ENCODE results near the gene OR51V1. TPM values are rescaled to one million over a fixed set of nuclear protein-coding genes. Genes with fewer than 3 reads are reported as not detected.

The OR51V1 gene
- polyA plus RNA-seq, 1 donor = not detected

- no peaks in the 10 kb centered on the region for H3K27me3 ChIP-seq (ENCODE audit: control insufficient read depth, insufficient read depth, low read length)
- H3K4me1 ChIP-seq (ENCODE audit: control insufficient read depth, insufficient read depth, low read length) = no peaks in the 10 kb centered on the region
- no peaks in the 10 kb centered on the region for H3K9me3 ChIP-seq (ENCODE audit: control insufficient read depth, low read depth, low read length)
- no peak overlapping the region for H3K27ac ChIP-seq (ENCODE audit: low read length)
- no peak for DNase-seq
- no peak overlapping the region for H3K4me3 ChIP-seq (ENCODE audit: low read length)
- H3K36me3 ChIP-seq (ENCODE audit: control insufficient read depth, insufficient read depth, low read length) = no peaks in the 10 kb centered on the region
- no CpG with 5 or more reads among the region's 6 CpGs for WGBS (ENCODE audit: insufficient coverage, low lambda C conversion rate)
Measured at GRCh38 chr11:5223146-5223545, 22.7 kb upstream of the OR51V1 start.

- Histone ChIP-seq H3K27ac (ENCODE audit: low read length) (no peak overlapping the region), H3K9me3 (ENCODE audit: control insufficient read depth, low read depth, low read length) (no peaks in the 10 kb centered on the region), H3K4me3 (ENCODE audit: low read length) (no peak overlapping the region), H3K4me1 (ENCODE audit: control insufficient read depth, insufficient read depth, low read length) (no peaks in the 10 kb centered on the region), H3K36me3 (ENCODE audit: control insufficient read depth, insufficient read depth, low read length) (no peaks in the 10 kb centered on the region), H3K27me3 (ENCODE audit: control insufficient read depth, insufficient read depth, low read length) (no peaks in the 10 kb centered on the region)
- WGBS (ENCODE audit: insufficient coverage, low lambda C conversion rate) = 20% methylated on average over 1 of the region's 7 CpGs
- DNase-seq = no peak
Measured at GRCh38 chr11:5210376-5210885, 9.9 kb upstream of the OR51V1 start.

- WGBS (ENCODE audit: insufficient coverage, low lambda C conversion rate) = no CpG with 5 or more reads among the region's 1 CpG
- Histone ChIP-seq H3K4me3 (ENCODE audit: low read length) (no peak overlapping the region), H3K36me3 (ENCODE audit: control insufficient read depth, insufficient read depth, low read length) (no peaks in the 10 kb centered on the region), H3K4me1 (ENCODE audit: control insufficient read depth, insufficient read depth, low read length) (no peaks in the 10 kb centered on the region), H3K9me3 (ENCODE audit: control insufficient read depth, low read depth, low read length) (no peaks in the 10 kb centered on the region), H3K27me3 (ENCODE audit: control insufficient read depth, insufficient read depth, low read length) (no peaks in the 10 kb centered on the region), H3K27ac (ENCODE audit: low read length) (no peak overlapping the region)
- peak in 1 of 2 donors; percentile 3 for DNase-seq
Measured at GRCh38 chr11:5204787-5205186, 4.3 kb upstream of the OR51V1 start.

GRCh38 chr11:5203366-5203765 is 2.9 kb upstream of the OR51V1 start:
- H3K4me3 ChIP-seq (ENCODE audit: low read length) = no peak overlapping the region
- no peaks in the 10 kb centered on the region for H3K27me3 ChIP-seq (ENCODE audit: control insufficient read depth, insufficient read depth, low read length)
- no peak for DNase-seq
- H3K9me3 ChIP-seq (ENCODE audit: control insufficient read depth, low read depth, low read length) = no peaks in the 10 kb centered on the region
- WGBS (ENCODE audit: insufficient coverage, low lambda C conversion rate) = no CpG with 5 or more reads among the region's 2 CpGs
- H3K27ac ChIP-seq (ENCODE audit: low read length) = no peak overlapping the region
- H3K36me3 ChIP-seq (ENCODE audit: control insufficient read depth, insufficient read depth, low read length) = no peaks in the 10 kb centered on the region
- no peaks in the 10 kb centered on the region for H3K4me1 ChIP-seq (ENCODE audit: control insufficient read depth, insufficient read depth, low read length)

- Histone ChIP-seq H3K4me1 (ENCODE audit: control insufficient read depth, insufficient read depth, low read length) (no peaks in the 10 kb centered on the region), H3K27me3 (ENCODE audit: control insufficient read depth, insufficient read depth, low read length) (no peaks in the 10 kb centered on the region), H3K36me3 (ENCODE audit: control insufficient read depth, insufficient read depth, low read length) (no peaks in the 10 kb centered on the region)
Measured at GRCh38 chr11:5198285-5198684, 2.2 kb downstream of the OR51V1 start.

GRCh38 chr11:5197536-5197935 is 2.9 kb downstream of the OR51V1 start:
- no CpG with 5 or more reads among the region's 3 CpGs for WGBS (ENCODE audit: insufficient coverage, low lambda C conversion rate)
- H3K4me3 ChIP-seq (ENCODE audit: low read length) = no peak overlapping the region
- no peak for DNase-seq
- H3K4me1 ChIP-seq (ENCODE audit: control insufficient read depth, insufficient read depth, low read length) = no peaks in the 10 kb centered on the region
- H3K27ac ChIP-seq (ENCODE audit: low read length) = no peak overlapping the region
- no peaks in the 10 kb centered on the region for H3K27me3 ChIP-seq (ENCODE audit: control insufficient read depth, insufficient read depth, low read length)
- H3K9me3 ChIP-seq (ENCODE audit: control insufficient read depth, low read depth, low read length) = no peaks in the 10 kb centered on the region
- no peaks in the 10 kb centered on the region for H3K36me3 ChIP-seq (ENCODE audit: control insufficient read depth, insufficient read depth, low read length)

More at GRCh38 chr11:5198285-5198684, 2.2 kb downstream of the OR51V1 start:
- no peak overlapping the region for H3K4me3 ChIP-seq (ENCODE audit: low read length)
- no peak for DNase-seq
- H3K9me3 ChIP-seq (ENCODE audit: control insufficient read depth, low read depth, low read length) = no peaks in the 10 kb centered on the region
- H3K27ac ChIP-seq (ENCODE audit: low read length) = no peak overlapping the region

GRCh38 chr11:5196731-5197130 is 3.8 kb downstream of the OR51V1 start:
- H3K36me3 ChIP-seq (ENCODE audit: control insufficient read depth, insufficient read depth, low read length) = no peaks in the 10 kb centered on the region
- H3K4me1 ChIP-seq (ENCODE audit: control insufficient read depth, insufficient read depth, low read length) = no peaks in the 10 kb centered on the region
- no peak overlapping the region for H3K4me3 ChIP-seq (ENCODE audit: low read length)
- no peaks in the 10 kb centered on the region for H3K9me3 ChIP-seq (ENCODE audit: control insufficient read depth, low read depth, low read length)
- no peak for DNase-seq
- no peaks in the 10 kb centered on the region for H3K27me3 ChIP-seq (ENCODE audit: control insufficient read depth, insufficient read depth, low read length)
- no CpG with 5 or more reads among the region's 3 CpGs for WGBS (ENCODE audit: insufficient coverage, low lambda C conversion rate)
- H3K27ac ChIP-seq (ENCODE audit: low read length) = no peak overlapping the region

GRCh38 chr11:5196067-5196466 is 4.4 kb downstream of the OR51V1 start:
- Histone ChIP-seq H3K9me3 (ENCODE audit: control insufficient read depth, low read depth, low read length) (no peaks in the 10 kb centered on the region), H3K4me1 (ENCODE audit: control insufficient read depth, insufficient read depth, low read length) (no peaks in the 10 kb centered on the region), H3K36me3 (ENCODE audit: control insufficient read depth, insufficient read depth, low read length) (no peaks in the 10 kb centered on the region), H3K27ac (ENCODE audit: low read length) (no peak overlapping the region), H3K27me3 (ENCODE audit: control insufficient read depth, insufficient read depth, low read length) (no peaks in the 10 kb centered on the region), H3K4me3 (ENCODE audit: low read length) (no peak overlapping the region)
- no CpG with 5 or more reads among the region's 5 CpGs for WGBS (ENCODE audit: insufficient coverage, low lambda C conversion rate)
- DNase-seq = no peak

- H3K27me3 ChIP-seq (ENCODE audit: control insufficient read depth, insufficient read depth, low read length) = no peaks in the 10 kb centered on the region
- H3K36me3 ChIP-seq (ENCODE audit: control insufficient read depth, insufficient read depth, low read length) = no peaks in the 10 kb centered on the region
- no peak for DNase-seq
- H3K4me1 ChIP-seq (ENCODE audit: control insufficient read depth, insufficient read depth, low read length) = no peaks in the 10 kb centered on the region
- WGBS (ENCODE audit: insufficient coverage, low lambda C conversion rate) = no CpG with 5 or more reads among the region's 1 CpG
- H3K27ac ChIP-seq (ENCODE audit: low read length) = no peak overlapping the region
- no peak overlapping the region for H3K4me3 ChIP-seq (ENCODE audit: low read length)
- H3K9me3 ChIP-seq (ENCODE audit: control insufficient read depth, low read depth, low read length) = no peaks in the 10 kb centered on the region
Measured at GRCh38 chr11:5192738-5193137, 7.7 kb downstream of the OR51V1 start.

GRCh38 chr11:5188201-5188600 is 12.3 kb downstream of the OR51V1 start:
- whole genome bisulfite sequencing (ENCODE audit: insufficient coverage, low lambda C conversion rate) = 89% methylated on average over 1 of the region's 2 CpGs
- H3K36me3 ChIP-seq (ENCODE audit: control insufficient read depth, insufficient read depth, low read length) = no peaks in the 10 kb centered on the region
- H3K4me3 ChIP-seq (ENCODE audit: low read length) = no peak overlapping the region
- no peak for DNase-seq
- no peaks in the 10 kb centered on the region for H3K4me1 ChIP-seq (ENCODE audit: control insufficient read depth, insufficient read depth, low read length)
- no peaks in the 10 kb centered on the region for H3K9me3 ChIP-seq (ENCODE audit: control insufficient read depth, low read depth, low read length)
- H3K27ac ChIP-seq (ENCODE audit: low read length) = no peak overlapping the region
- H3K27me3 ChIP-seq (ENCODE audit: control insufficient read depth, insufficient read depth, low read length) = no peaks in the 10 kb centered on the region

GRCh38 chr11:5178046-5178837 is 22.2 kb downstream of the OR51V1 start:
- Histone ChIP-seq H3K27ac (ENCODE audit: low read length) (no peak overlapping the region), H3K9me3 (ENCODE audit: control insufficient read depth, low read depth, low read length) (no peaks in the 10 kb centered on the region), H3K36me3 (ENCODE audit: control insufficient read depth, insufficient read depth, low read length) (no peaks in the 10 kb centered on the region), H3K27me3 (ENCODE audit: control insufficient read depth, insufficient read depth, low read length) (no peaks in the 10 kb centered on the region), H3K4me1 (ENCODE audit: control insufficient read depth, insufficient read depth, low read length) (no peaks in the 10 kb centered on the region), H3K4me3 (ENCODE audit: low read length) (no peak overlapping the region)
- no CpG with 5 or more reads among the region's 10 CpGs for WGBS (ENCODE audit: insufficient coverage, low lambda C conversion rate)
- DNase-seq = no peak
